HG03066 (cell line): ENCODE measurements around the gene REEP3.

Source experiments
- ATAC-seq: cut with Tn5 transposase; IDR thresholded peaks from one replicate; pipeline ENCODE4 v1.9.1; 2021; ENCODE audit warnings: low read depth; ENCODE audit not compliant: unreplicated experiment

Gene REEP3

GRCh38 chr10:63583909-63584724 is 62.9 kb downstream of the REEP3 start:
- ATAC-seq, result no peak

DNA sequence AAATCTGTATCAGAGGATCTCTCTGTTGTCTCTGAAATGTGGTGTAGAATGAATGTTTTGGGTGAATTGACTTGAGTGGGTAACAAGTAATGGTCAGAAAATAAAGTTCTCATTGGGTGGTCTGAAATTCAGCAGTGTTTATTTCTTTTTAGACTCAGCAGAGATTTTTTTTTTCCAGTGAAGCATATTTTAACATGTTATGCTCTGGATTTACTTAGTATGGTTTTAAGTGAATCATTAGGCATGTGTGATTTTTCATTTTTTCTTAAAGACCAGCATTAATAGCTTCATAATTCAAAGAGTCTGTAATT is 63.5 kb downstream of the REEP3 start:
- ATAC-seq, result no peak

- no peak for ATAC-seq
Observed at GRCh38 chr10:63585041-63585440, 63.8 kb downstream of the REEP3 start.

DNA sequence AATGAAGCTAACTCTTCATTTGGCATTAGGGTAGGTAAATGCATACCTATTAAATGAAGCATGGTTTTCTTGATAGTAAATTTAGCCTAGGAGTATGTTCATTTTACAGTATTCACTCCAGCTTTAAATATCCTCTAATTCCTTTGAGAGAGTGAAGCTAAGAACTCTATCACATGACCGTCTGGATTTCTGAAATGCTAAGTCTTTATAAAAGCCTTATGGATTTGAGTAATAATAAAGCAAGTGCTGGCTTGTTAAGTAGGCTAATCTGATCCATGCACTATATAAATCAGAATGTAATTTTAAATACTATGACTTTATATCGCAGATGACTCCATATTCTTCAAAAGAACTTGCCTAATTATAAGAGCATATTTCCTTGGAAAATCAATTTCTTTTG is 64.8 kb downstream of the REEP3 start:
- no peak for ATAC-seq

- no peak for ATAC-seq
Observed at GRCh38 chr10:63587191-63587590, 66.0 kb downstream of the REEP3 start.

- no peak for ATAC-seq
Observed at GRCh38 chr10:63588436-63589167, 67.4 kb downstream of the REEP3 start.

DNA sequence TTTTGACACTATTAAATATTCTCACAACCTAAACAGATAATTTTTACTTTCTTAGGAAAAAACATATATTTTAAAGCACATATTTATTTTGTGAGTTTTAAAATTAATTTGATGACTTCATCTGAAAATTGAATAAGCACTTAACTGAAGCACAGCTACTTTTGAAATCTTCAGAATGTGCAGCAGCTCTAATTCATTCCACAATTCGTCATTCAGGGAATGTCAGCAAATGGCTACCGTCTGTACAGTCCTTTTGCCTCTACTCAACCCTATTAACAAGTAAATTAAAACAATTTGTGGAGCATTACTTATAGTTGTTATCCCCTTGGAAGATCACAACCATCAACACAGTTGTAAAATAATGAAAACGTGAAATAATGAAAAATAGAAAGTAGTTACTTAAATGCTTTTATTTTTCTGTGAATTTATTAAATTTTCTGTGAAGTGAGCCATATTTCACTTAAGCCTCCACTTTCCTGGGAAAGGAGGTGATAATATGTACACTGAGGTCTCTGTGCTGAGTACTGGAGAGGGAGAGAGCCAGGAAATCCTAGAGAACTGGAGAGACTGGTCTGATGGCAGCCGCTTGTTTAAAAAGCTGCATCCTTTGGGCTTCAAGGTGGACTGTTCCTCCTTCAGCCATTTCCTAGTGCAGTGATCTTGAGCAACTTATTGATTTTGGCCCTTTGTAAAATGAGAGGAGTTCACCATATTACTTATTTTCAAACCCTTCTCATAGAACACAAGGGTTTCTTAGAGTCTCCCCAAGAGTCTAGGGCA is 70.6 kb downstream of the REEP3 start:
- ATAC-seq, result no peak

GRCh38 chr10:63593576-63593975 is 72.4 kb downstream of the REEP3 start:
- ATAC-seq, result no peak

- no peak for ATAC-seq
Observed at GRCh38 chr10:63595072-63595471, 73.9 kb downstream of the REEP3 start.

GRCh38 chr10:63596924-63597323 is 75.7 kb downstream of the REEP3 start:
- ATAC-seq, result no peak

DNA sequence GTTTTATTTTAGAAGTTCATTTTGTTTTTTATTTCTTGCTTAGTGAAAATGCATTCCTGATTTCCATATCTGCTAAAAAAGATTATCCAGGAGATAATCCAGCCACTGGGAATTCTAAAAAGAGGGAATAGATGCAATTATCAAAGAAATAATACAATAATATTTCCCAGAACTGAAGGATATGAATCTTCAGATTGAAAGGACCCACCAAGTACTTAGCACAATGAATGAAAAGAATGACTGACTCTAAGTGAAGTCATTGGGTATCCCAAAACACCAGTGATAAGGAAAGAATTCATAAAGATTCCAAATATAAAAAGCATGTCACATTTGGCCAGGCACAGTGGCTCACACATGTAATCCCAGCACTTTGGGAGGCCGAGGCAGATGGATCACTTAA is 79.3 kb downstream of the REEP3 start:
- ATAC-seq, result no peak

DNA sequence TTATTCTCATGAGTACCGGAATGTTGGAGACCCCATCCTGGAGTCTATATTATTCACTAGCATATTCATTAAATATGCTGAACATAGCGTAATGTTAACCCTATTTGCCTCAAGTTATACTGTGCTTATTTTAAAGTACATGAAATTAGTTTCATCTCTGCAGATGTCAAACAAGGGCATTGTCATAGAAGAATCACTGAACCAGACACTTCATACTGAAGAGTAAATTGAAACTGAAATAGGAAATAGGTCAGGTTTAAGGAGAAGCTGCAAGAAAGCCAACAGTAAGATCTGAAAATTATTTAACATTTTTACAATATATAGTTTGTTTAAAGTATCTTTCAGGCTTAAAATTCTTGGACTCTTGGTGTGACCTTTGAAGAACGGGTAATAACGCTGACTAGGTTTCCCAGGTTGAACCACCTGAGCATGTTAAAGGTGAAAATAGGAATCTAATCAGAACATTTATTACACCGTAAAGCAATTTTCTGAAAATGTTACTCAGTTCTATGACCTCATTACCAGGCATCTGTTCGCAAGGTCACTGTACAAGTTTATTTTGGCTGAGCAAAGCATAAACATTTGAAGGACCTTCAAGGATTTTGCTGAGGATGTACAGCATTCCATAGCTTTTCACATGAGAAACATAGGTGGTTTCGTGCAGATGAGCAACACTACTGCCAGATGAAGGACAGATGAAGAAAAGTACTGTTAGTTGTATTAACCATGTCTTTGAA is 82.7 kb downstream of the REEP3 start:
- ATAC-seq, result no peak

- ATAC-seq, result no peak
Observed at GRCh38 chr10:63605197-63605967, 84.2 kb downstream of the REEP3 start.

- ATAC-seq, result no peak
Observed at GRCh38 chr10:63608511-63608910, 87.3 kb downstream of the REEP3 start.

DNA sequence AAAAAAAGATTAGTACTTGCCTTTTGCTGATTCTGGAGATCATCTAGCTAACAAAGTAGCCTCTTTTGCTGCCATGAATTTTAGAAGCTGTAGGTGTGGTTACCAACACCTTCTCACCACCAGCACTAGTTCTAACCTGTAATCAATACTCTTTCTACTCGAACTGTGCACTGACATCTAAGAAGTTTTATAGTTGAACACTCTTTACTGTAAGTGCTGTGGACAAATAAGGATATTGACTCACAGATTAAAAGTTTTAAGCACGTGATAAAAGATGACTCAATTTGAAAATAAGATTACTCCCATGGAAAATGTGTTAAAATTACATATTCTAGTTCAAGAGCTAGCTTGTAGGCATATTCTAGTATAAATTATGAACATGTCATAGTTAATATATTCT is 89.9 kb downstream of the REEP3 start:
- ATAC-seq, result no peak

DNA sequence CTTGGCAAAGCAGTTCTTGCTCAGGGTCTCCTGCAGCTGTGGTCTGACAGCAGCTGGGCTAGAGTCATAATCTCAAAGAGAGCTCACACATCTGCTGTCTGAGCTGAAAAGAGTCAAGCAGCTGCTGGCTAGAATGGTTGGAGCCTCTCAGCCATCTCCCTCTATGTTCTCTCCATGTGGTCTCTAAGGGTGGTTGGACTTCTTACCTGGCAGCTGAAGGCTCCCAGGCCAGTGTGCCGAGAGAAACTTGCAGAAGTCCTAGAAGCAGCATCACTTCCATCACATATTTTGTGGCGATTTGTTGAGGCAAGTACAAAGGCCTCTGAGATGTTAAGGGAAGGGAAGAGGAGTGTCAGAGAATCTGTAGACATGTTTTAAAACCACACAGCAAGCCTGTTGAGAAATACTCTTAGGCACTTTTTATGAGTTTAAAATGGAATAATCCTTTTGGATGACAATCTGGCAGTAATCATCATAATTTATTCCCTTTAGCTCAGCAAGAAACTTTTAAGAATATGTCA is 93.2 kb downstream of the REEP3 start:
- ATAC-seq, result no peak

DNA sequence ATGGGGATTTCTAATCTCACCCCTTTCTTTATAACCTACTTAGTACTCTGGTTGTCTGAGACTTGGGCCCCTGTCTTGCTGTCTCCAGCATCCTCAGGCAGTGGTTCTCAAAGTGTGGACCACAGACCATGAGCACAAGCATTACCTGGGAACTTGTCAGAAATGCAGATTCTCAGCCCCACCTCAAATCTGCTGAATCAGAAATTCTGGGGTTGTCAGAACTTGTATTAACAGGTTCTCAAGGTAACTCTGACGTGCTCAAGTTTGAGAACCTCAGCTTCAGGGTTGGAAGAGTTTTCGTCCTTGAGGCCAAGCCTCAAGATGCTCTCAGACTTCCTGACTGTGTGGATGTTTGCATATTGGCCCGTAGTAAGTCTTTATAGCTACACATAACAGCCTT is 97.4 kb downstream of the REEP3 start:
- no peak for ATAC-seq

GRCh38 chr10:63619426-63619825 is 98.2 kb downstream of the REEP3 start:
- ATAC-seq, result no peak

DNA sequence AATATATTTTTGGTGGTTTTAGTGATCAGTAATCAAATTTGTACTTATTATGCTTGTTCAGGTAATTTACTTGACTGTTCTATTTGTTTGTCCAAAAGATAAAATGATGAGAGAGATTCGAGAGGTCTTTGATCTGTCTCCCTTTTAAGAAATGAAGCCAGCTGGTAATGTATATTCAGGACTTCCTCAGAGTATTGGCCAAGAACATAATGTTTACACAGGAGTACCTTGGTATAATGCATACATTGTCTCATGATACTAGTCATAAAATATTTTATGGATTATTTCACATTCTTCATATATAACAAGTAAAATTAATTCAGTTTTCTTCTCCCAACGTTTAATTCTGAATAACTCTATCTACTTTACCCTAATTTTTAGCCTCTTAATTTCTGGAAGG is 100.9 kb downstream of the REEP3 start:
- no peak for ATAC-seq

DNA sequence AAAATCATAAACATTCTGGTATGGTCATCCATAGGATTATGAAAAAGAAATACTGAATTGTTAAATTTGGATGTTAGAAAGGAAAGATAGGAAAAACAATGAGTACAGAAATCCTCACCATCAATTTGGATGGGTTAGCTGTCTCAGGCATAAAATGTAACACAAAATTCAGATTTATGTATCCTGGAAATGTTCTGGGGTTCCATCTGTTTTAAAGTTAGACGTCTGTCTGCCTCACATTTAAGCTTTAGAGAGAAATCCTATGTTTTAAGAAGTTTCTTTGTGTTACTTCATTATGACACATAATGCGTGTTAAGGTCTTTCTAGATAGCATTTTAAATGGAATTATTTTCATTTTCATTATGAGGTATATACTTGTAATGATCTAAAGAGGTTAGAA is 103.5 kb downstream of the REEP3 start:
- no peak for ATAC-seq
